K562 (cell line): Measurements from ENCODE around the gene TNFAIP1.

ENCODE experiments used
- CHD4 ChIP-seq: fragments of 200-600 bp; sonication (generic); IDR thresholded peaks from 3 replicates; pipeline ENCODE4 v1.6.1; 2012; ENCODE audit warnings: low read depth, mild to moderate bottlenecking, mixed read lengths, low read length, inconsistent platforms; ENCODE audit not compliant: insufficient read depth, insufficient replicate concordance, poor library complexity, severe bottlenecking
- FOS ChIP-seq: IDR thresholded peaks from 3 replicates; pipeline ENCODE4 v1.6.1; 2011; ENCODE audit not compliant: insufficient read length; ENCODE audit errors: extremely low read depth
- FOXM1 ChIP-seq, 2 experiments: fragments of 450-650 bp in 1 of 2; sonication (generic) in 1 of 2; formaldehyde crosslinking in 1 of 2; IDR thresholded peaks; 2 replicates each; pipeline versions ENCODE4 v1.6.1 to v1.9.0; 2017 to 2022; ENCODE audit warnings: low read depth in 2 of 2, mild to moderate bottlenecking in 2 of 2, missing genetic modification reagents in 1 of 2, moderate library complexity in 1 of 2
- IRF2 ChIP-seq: sonication (generic); formaldehyde crosslinking; IDR thresholded peaks from 2 replicates; pipeline ENCODE4 v1.8.1; 2022; ENCODE audit warnings: mild to moderate bottlenecking, missing genetic modification reagents
- NCOR1 ChIP-seq: fragments of 450-650 bp; IDR thresholded peaks from 2 replicates; pipeline ENCODE4 v1.6.1; 2016; ENCODE audit warnings: mild to moderate bottlenecking, moderate library complexity
- RAD21 ChIP-seq, 2 experiments: fragments of 250-450 bp in 1 of 2; fragments of 450-650 bp in 1 of 2; sonication (Bioruptor Pico) in 1 of 2; formaldehyde crosslinking in 1 of 2; IDR thresholded peaks in 1 of 2; conservative IDR thresholded peaks in 1 of 2; 2 replicates each; pipeline versions ENCODE4 v1.4.0 to v1.8.0; 2020 to 2022; ENCODE audit warnings: mild to moderate bottlenecking in 2 of 2, moderate library complexity in 1 of 2
- SMAD3 ChIP-seq: fragments of 450-650 bp; formaldehyde crosslinking; conservative IDR thresholded peaks from 2 replicates; pipeline ENCODE4 v1.4.0; 2020; ENCODE audit warnings: mild to moderate bottlenecking
- TF ChIP-seq, protein P1 (sequence below), 3 experiments: IDR thresholded peaks in 2 of 3; conservative IDR thresholded peaks in 1 of 3; 2 replicates each; pipeline ENCODE4 v1.5.1; 2011 to 2012; ENCODE audit warnings: low read length in 3 of 3, mild to moderate bottlenecking in 3 of 3, control low read depth in 2 of 3, improper control_type of control experiment in 1 of 3, inconsistent platforms in 1 of 3, low read depth in 1 of 3, mixed read lengths in 1 of 3, moderate library complexity in 1 of 3; ENCODE audit not compliant: insufficient read depth in 2 of 3
- TF ChIP-seq, protein P2 (sequence below), 2 experiments: fragments of 450-650 bp; formaldehyde crosslinking in 1 of 2; IDR thresholded peaks; 2 replicates each; pipeline versions ENCODE4 v1.4.0 to v1.6.1; 2014 to 2020; ENCODE audit warnings: mild to moderate bottlenecking in 2 of 2, borderline replicate concordance in 1 of 2, low read depth in 1 of 2

DNA sequence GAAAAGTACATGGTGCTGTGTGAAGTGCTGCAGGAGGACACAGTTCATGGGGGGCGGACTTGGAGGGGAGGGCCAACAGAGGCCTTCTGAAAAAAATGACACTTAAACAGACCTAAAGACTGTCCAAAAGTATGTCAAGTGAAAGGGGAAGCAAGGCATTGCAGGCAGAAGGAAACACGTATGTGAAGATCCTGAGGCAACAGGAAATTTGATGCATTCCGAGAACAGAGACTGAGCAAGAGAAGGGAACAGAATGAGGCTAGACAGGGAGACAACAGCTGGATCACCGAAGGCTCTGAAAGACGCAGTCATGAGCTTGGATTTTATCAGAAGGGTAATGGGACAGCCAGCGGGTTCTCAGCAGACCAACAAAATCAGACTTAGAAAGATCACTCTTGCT, 1.4 kb upstream of the TNFAIP1 start:
- TF ChIP-seq RAD21 (CRISPR knock-in tag; conservative IDR thresholded peaks at IDR 0.05 in 1 of 2, IDR thresholded peaks at IDR 0.05 in 1 of 2) (no peak), NCOR1 (no peak), FOXM1 (IDR thresholded peaks at IDR 0.05; ENCODE audit: low read depth) (no peak), FOXM1 (CRISPR knock-in tag; IDR thresholded peaks at IDR 0.05; ENCODE audit: low read depth) (no peak), CHD4 (no peak), FOS (no peak), SMAD3 (CRISPR knock-in tag) (no peak), IRF2 (CRISPR knock-in tag) (no peak)
- TF ChIP-seq, protein P1, sequence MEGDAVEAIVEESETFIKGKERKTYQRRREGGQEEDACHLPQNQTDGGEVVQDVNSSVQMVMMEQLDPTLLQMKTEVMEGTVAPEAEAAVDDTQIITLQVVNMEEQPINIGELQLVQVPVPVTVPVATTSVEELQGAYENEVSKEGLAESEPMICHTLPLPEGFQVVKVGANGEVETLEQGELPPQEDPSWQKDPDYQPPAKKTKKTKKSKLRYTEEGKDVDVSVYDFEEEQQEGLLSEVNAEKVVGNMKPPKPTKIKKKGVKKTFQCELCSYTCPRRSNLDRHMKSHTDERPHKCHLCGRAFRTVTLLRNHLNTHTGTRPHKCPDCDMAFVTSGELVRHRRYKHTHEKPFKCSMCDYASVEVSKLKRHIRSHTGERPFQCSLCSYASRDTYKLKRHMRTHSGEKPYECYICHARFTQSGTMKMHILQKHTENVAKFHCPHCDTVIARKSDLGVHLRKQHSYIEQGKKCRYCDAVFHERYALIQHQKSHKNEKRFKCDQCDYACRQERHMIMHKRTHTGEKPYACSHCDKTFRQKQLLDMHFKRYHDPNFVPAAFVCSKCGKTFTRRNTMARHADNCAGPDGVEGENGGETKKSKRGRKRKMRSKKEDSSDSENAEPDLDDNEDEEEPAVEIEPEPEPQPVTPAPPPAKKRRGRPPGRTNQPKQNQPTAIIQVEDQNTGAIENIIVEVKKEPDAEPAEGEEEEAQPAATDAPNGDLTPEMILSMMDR (IDR thresholded peaks at IDR 0.05 in 2 of 3, conservative IDR thresholded peaks at IDR 0.05 in 1 of 3; ENCODE audit: insufficient read depth in 2 of 3, low read depth in 1 of 3, low read length in 3 of 3) = no peak
- TF ChIP-seq, protein P2, sequence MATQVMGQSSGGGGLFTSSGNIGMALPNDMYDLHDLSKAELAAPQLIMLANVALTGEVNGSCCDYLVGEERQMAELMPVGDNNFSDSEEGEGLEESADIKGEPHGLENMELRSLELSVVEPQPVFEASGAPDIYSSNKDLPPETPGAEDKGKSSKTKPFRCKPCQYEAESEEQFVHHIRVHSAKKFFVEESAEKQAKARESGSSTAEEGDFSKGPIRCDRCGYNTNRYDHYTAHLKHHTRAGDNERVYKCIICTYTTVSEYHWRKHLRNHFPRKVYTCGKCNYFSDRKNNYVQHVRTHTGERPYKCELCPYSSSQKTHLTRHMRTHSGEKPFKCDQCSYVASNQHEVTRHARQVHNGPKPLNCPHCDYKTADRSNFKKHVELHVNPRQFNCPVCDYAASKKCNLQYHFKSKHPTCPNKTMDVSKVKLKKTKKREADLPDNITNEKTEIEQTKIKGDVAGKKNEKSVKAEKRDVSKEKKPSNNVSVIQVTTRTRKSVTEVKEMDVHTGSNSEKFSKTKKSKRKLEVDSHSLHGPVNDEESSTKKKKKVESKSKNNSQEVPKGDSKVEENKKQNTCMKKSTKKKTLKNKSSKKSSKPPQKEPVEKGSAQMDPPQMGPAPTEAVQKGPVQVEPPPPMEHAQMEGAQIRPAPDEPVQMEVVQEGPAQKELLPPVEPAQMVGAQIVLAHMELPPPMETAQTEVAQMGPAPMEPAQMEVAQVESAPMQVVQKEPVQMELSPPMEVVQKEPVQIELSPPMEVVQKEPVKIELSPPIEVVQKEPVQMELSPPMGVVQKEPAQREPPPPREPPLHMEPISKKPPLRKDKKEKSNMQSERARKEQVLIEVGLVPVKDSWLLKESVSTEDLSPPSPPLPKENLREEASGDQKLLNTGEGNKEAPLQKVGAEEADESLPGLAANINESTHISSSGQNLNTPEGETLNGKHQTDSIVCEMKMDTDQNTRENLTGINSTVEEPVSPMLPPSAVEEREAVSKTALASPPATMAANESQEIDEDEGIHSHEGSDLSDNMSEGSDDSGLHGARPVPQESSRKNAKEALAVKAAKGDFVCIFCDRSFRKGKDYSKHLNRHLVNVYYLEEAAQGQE (IDR thresholded peaks at IDR 0.05; ENCODE audit: borderline replicate concordance) = no peak
- TF ChIP-seq, protein P2 (CRISPR knock-in tag; IDR thresholded peaks at IDR 0.05; ENCODE audit: low read depth) = no peak
